Neural crest cell (in vitro differentiated cells): ENCODE data around the gene NTMT2. TPM values are rescaled to one million over a fixed set of nuclear protein-coding genes. Genes with fewer than 3 reads are reported as not detected.

Source experiments
- DNase-seq: peaks from one replicate; pipeline ENCODE4 v3.0.0; 2021; ENCODE audit warnings: low read depth, mixed read lengths, low spot score
- H3K27ac Mint-ChIP-seq: one replicate; pipeline ENCODE4 v1.8.0; 2021; ENCODE audit warnings: mild to moderate bottlenecking, mixed read lengths; ENCODE audit not compliant: unreplicated experiment
- H3K27me3 Mint-ChIP-seq: 2 replicates; pipeline ENCODE4 v1.8.0; 2021; ENCODE audit warnings: low read depth, mild to moderate bottlenecking, mixed read lengths
- H3K36me3 Mint-ChIP-seq: 2 replicates; pipeline ENCODE4 v1.8.0; 2021; ENCODE audit warnings: low read depth, mild to moderate bottlenecking, mixed read lengths
- H3K4me1 Mint-ChIP-seq: 2 replicates; pipeline ENCODE4 v1.8.0; 2021; ENCODE audit warnings: mixed read lengths
- H3K4me3 Mint-ChIP-seq: one replicate; pipeline ENCODE4 v1.8.0; 2021; ENCODE audit warnings: mild to moderate bottlenecking, mixed read lengths
- H3K9me3 Mint-ChIP-seq: 2 replicates; pipeline ENCODE4 v1.8.0; 2021; ENCODE audit warnings: mixed read lengths
- CTCF ChIP-seq: fragments of 200-600 bp; sonication (generic); conservative IDR thresholded peaks from 2 replicates; pipeline ENCODE4 v1.5.0; 2021; ENCODE audit warnings: antibody characterized with exemption, mild to moderate bottlenecking
- microRNA-seq: library from miRNA; unstranded; fragments of <30 nt; microRNA quantifications from one replicate; pipeline ENCODE4, GENCODE V29; 2020
- total RNA-seq: library from RNA; stranded (reverse); gene quantifications from 2 replicates; pipeline ENCODE4 v1.2.1, GENCODE V29; 2021

The NTMT2 gene
- total RNA-seq, 1 donor from 2014 or later = not detected

- no peaks in the 10 kb centered on the region for H3K36me3 Mint-ChIP-seq
- no peak overlapping the region for H3K27ac Mint-ChIP-seq
- TF ChIP-seq CTCF = no peak
- H3K9me3 Mint-ChIP-seq = no peaks in the 10 kb centered on the region
- no peak for DNase-seq
- no peak overlapping the region for H3K4me3 Mint-ChIP-seq
- H3K4me1 Mint-ChIP-seq = no peaks in the 10 kb centered on the region
- peaks cover 5% of the 10 kb centered on the region for H3K27me3 Mint-ChIP-seq
Measured at GRCh38 chr1:170218257-170218650, 72.5 kb downstream of the NTMT2 start.

Small RNA genes within 50 kb of the gene (microRNA-seq; reads per million reads assigned to microRNA genes)
- not detected for gene MIR3119-1
- gene MIR3119-2 = not detected

Other genes starting within 250 kb of the NTMT2 start
- gene KIFAP3, start 71.3 kb upstream of the NTMT2 start, total RNA-seq = 19.2 and 19.6 TPM in 2 replicates